HepG2 (cell line): ENCODE data around the gene CAMK2N2. TPM values are rescaled to one million over a fixed set of nuclear protein-coding genes. Genes with fewer than 3 reads are reported as not detected.

Experiments
- ATAC-seq: fragments of 200-7000 bp; cut with Tn5 transposase; 3 replicates; pipeline ENCODE4 v1.9.1; 2020; ENCODE audit warnings: mild to moderate bottlenecking, moderate library complexity
- BruUV-seq: library from RNA; stranded (reverse); fragments of 400-500 nt; replicated peaks from 2 replicates; lab custom pipeline; 2021; lab: Mats Ljungman, UMichigan
- CTCF ChIA-PET: fragments of 300-600 bp; formaldehyde crosslinking; extraction: SDS; loops from one replicate; lab custom pipeline; 2021; ENCODE audit warnings: low total read pairs, inconsistent platforms, low intra/inter-chr PET ratio; lab: Yijun Ruan, JAX
- POLR2A ChIA-PET: fragments of 350-600 bp; sonication (Branson Sonifier 250); formaldehyde crosslinking; loops from one replicate; lab custom pipeline; 2020; ENCODE audit warnings: antibody characterized with exemption, inconsistent platforms; lab: Yijun Ruan, JAX
- DNase-seq: peaks from one replicate; pipeline ENCODE4 v3.0.0-alpha.2; 2015; ENCODE audit warnings: low spot score
- FAIRE-seq: peaks from 3 replicates; lab custom pipeline; 2011; peaks lifted over from hg19 to GRCh38; lab: Jason Lieb, UNC
- H2AFZ ChIP-seq: one replicate; pipeline ENCODE4 v1.6.1; 2011; ENCODE audit warnings: low read length, inconsistent platforms
- H3K27ac ChIP-seq: fragments of 300-600 bp; 3 replicates; pipeline ENCODE4 v1.8.0; 2011; ENCODE audit warnings: mixed run types, mild to moderate bottlenecking, mixed read lengths, low read length, inconsistent platforms; ENCODE audit not compliant: insufficient read depth; ENCODE audit errors: extremely low read length
- H3K27me3 ChIP-seq, 2 experiments: fragments of 200-600 bp in 1 of 2; 2 replicates in 1 of 2; 3 replicates in 1 of 2; pipeline versions ENCODE4 v1.6.0 to v1.8.0; 2011; ENCODE audit warnings: low read length in 2 of 2, mild to moderate bottlenecking in 2 of 2, moderate library complexity in 2 of 2, inconsistent platforms in 1 of 2; ENCODE audit not compliant: insufficient read depth in 2 of 2, control insufficient read depth in 1 of 2
- H3K36me3 ChIP-seq, 2 experiments: fragments of 200-600 bp in 1 of 2; replicated peaks in 1 of 2; 2 replicates in 1 of 2; 3 replicates in 1 of 2; pipeline versions ENCODE4 v1.5.1 to v1.8.0; 2011; ENCODE audit warnings: low read length in 2 of 2, inconsistent platforms in 1 of 2; ENCODE audit not compliant: insufficient read depth in 2 of 2, control insufficient read depth in 1 of 2
- H3K4me1 ChIP-seq: 2 replicates; pipeline ENCODE4 v1.5.1; 2012; ENCODE audit warnings: low read length, inconsistent platforms; ENCODE audit not compliant: insufficient read depth
- H3K4me2 ChIP-seq: 2 replicates; pipeline ENCODE4 v1.6.0; 2011; ENCODE audit warnings: low read depth, low read length, inconsistent platforms
- H3K4me3 ChIP-seq, 3 experiments: fragments of 200-600 bp in 1 of 3; sonication (generic), shearing (Covaris generic) in 1 of 3; replicated peaks in 1 of 3; 2 replicates each; pipeline ENCODE4 v1.5.1; 2011 to 2016; ENCODE audit warnings: low read length in 3 of 3, inconsistent platforms in 2 of 3, low read depth in 2 of 3, mild to moderate bottlenecking in 2 of 3, control low read depth in 1 of 3, mixed read lengths in 1 of 3; ENCODE audit not compliant: insufficient read depth in 1 of 3
- H3K79me2 ChIP-seq: one replicate; pipeline ENCODE4 v1.6.1; 2011; ENCODE audit warnings: low read length, inconsistent platforms; ENCODE audit not compliant: insufficient read depth
- H3K9ac ChIP-seq: 2 replicates; pipeline ENCODE4 v1.6.0; 2011; ENCODE audit warnings: mild to moderate bottlenecking, low read depth, low read length, inconsistent platforms; ENCODE audit not compliant: insufficient read depth
- H3K9me3 ChIP-seq: 2 replicates; pipeline ENCODE4 v1.5.1; 2012; ENCODE audit warnings: mild to moderate bottlenecking, low read length
- H4K20me1 ChIP-seq: 2 replicates; pipeline ENCODE4 v1.6.0; 2011; ENCODE audit warnings: inconsistent platforms, mild to moderate bottlenecking, low read length, moderate library complexity; ENCODE audit not compliant: insufficient read depth
- CHCHD3 ChIP-seq: sonication (generic); formaldehyde crosslinking; IDR thresholded peaks from 2 replicates; pipeline ENCODE4 v1.8.0; 2022; ENCODE audit warnings: mild to moderate bottlenecking, missing genetic modification reagents, moderate library complexity
- YY1 ChIP-seq: IDR thresholded peaks from 2 replicates; pipeline ENCODE4 v1.6.1; 2011; ENCODE audit warnings: low read length, low read depth, moderate library complexity, mild to moderate bottlenecking; ENCODE audit not compliant: insufficient read depth, insufficient replicate concordance
- ZFX ChIP-seq: sonication (generic); formaldehyde crosslinking; IDR thresholded peaks from 2 replicates; pipeline ENCODE4 v1.4.0; 2020; ENCODE audit warnings: mild to moderate bottlenecking, low read depth, missing genetic modification reagents, moderate library complexity
- ZNF138 ChIP-seq: sonication (generic); formaldehyde crosslinking; IDR thresholded peaks from 2 replicates; pipeline ENCODE4 v1.5.0; 2020; ENCODE audit warnings: mild to moderate bottlenecking, low read depth, missing genetic modification reagents
- ZNF224 ChIP-seq: sonication (generic); formaldehyde crosslinking; IDR thresholded peaks from 2 replicates; pipeline ENCODE4 v1.5.0; 2020; ENCODE audit warnings: mild to moderate bottlenecking, missing genetic modification reagents
- ZNF317 ChIP-seq: sonication (generic); formaldehyde crosslinking; IDR thresholded peaks from 2 replicates; pipeline ENCODE4 v1.5.0; 2020; ENCODE audit warnings: mild to moderate bottlenecking, missing genetic modification reagents
- ZNF367 ChIP-seq: sonication (generic); formaldehyde crosslinking; IDR thresholded peaks from 2 replicates; pipeline ENCODE4 v1.4.0; 2020; ENCODE audit warnings: missing genetic modification reagents, borderline replicate concordance
- ZNF766 ChIP-seq: sonication (generic); formaldehyde crosslinking; IDR thresholded peaks from 2 replicates; pipeline ENCODE4 v1.5.0; 2020; ENCODE audit warnings: missing genetic modification reagents, borderline replicate concordance
- ZNF773 ChIP-seq: sonication (generic); formaldehyde crosslinking; IDR thresholded peaks from 2 replicates; pipeline ENCODE4 v1.4.0; 2020; ENCODE audit warnings: missing genetic modification reagents, borderline replicate concordance
- WGBS: methylation state at CpG from one replicate; pipeline ENCODE4 v1.1.6; 2017; ENCODE audit warnings: low lambda C conversion rate; 5-methylcytosine and 5-hydroxymethylcytosine counted together
- in situ Hi-C: cut with HindIII; loops from 2 replicates; pipeline ENCODE4 v1.10.0; 2017; ENCODE audit warnings: low pct_unique_long_range_greater_than_20kb; ENCODE audit not compliant: extremely low pct_ligation_motif_present
- intact Hi-C: fragments of 100-400 bp; cut with micrococcal nuclease; formaldehyde crosslinking; loops from one replicate; pipeline ENCODE4 v1.10.0; 2022; ENCODE audit not compliant: unreplicated experiment
- polyA plus RNA-seq, 8 experiments: library from polyadenylated mRNA; depleted of rRNA in 3 of 8; stranded (reverse) in 7 of 8; unstranded in 1 of 8; fragments of >200 nt; fragmentation: Illumina TruSeq in 4 of 8; extraction: Trizol in 4 of 8; gene quantifications; 2 replicates each; pipeline versions ENCODE4 v1.2.1 to v1.2.3, GENCODE V29; 2011 to 2016; ENCODE audit warnings: low read depth in 4 of 8, missing spikeins in 1 of 8, mixed read lengths in 1 of 8; ENCODE audit not compliant: insufficient read depth in 1 of 8
- total RNA-seq, 5 experiments: library from RNA; depleted of rRNA; stranded (reverse); fragments of >200 nt; fragmentation: Illumina TruSeq; extraction: Trizol; gene quantifications; 2 replicates each; pipeline ENCODE4 v1.2.3, GENCODE V29; 2016; ENCODE audit warnings: low read depth in 1 of 5
- TF ChIP-seq, protein P1 (sequence below): sonication (generic); formaldehyde crosslinking; IDR thresholded peaks from 2 replicates; pipeline ENCODE4 v1.4.0; 2020; ENCODE audit warnings: missing genetic modification reagents, borderline replicate concordance
- TF ChIP-seq, protein P2 (sequence below): sonication (generic); formaldehyde crosslinking; IDR thresholded peaks from 2 replicates; pipeline ENCODE4 v1.4.0; 2020; ENCODE audit warnings: missing genetic modification reagents
- TF ChIP-seq, protein P3 (sequence below): sonication (generic); formaldehyde crosslinking; IDR thresholded peaks from 2 replicates; pipeline ENCODE4 v1.5.1; 2020; ENCODE audit warnings: missing genetic modification reagents, mild to moderate bottlenecking, borderline replicate concordance
- TF ChIP-seq, protein P4 (sequence below): sonication (generic); formaldehyde crosslinking; IDR thresholded peaks from 2 replicates; pipeline ENCODE4 v1.5.0; 2020; ENCODE audit warnings: mild to moderate bottlenecking, low read depth, missing genetic modification reagents, borderline replicate concordance
- TF ChIP-seq, protein P5 (sequence below): sonication (generic); formaldehyde crosslinking; conservative IDR thresholded peaks from 2 replicates; pipeline ENCODE4 v1.4.0; 2020; ENCODE audit warnings: missing genetic modification reagents

CAMK2N2 gene
- total and polyA plus RNA-seq, 2 of the 13 experiments (the other 11 are each of a cell fraction or from before 2014, with no cell fraction given), result 0.12 to 0.27 TPM

DNA sequence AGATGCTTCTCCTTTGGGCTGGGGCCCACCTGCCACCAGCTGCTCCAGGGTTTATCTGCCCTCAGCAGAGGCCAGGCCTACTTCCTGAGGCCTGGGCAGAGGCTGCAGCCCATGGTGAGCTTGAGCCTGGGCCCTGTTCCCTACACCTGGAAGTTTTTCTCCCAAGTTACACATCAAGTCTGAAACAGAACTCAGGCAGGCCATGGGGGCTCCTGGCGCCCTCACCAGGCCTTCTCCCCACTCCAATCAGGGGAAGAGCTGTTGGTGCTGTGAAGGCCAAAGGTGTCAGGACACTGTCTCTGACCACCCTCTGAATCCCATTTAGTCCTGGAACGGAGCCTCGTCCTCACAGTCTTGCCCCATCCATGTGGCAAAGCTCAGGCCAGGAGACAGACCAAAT is 24.7 kb downstream of the CAMK2N2 start:
- DNase-seq, result no peak
- Histone ChIP-seq H3K4me3 (no peak overlapping the region), H4K20me1 (peaks cover 4% of the 10 kb centered on the region), H3K4me2 (no peak overlapping the region), H3K9ac (no peak overlapping the region), H3K4me1 (peaks cover 10% of the 10 kb centered on the region), H2AFZ (no peak overlapping the region), H3K27me3 (peaks cover 10 to 72% of the 10 kb centered on the region in 2 experiments; a peak in 4 of 5 replicates), H3K27ac (no peak overlapping the region), H3K36me3 (no peaks in the 10 kb centered on the region), H3K9me3 (no peaks in the 10 kb centered on the region), H3K79me2 (no peaks in the 10 kb centered on the region)
- no peak for ATAC-seq
- intact Hi-C loops (no loop called here), in situ Hi-C loops (no loop called here)
- 6% methylated on average over 2 of the region's 3 CpGs for WGBS
- POLR2A ChIA-PET, result no interaction called here
- FAIRE-seq, result no peak
- no TSS peak for BruUV-seq
- CTCF ChIA-PET, result no interaction called here
- no peak for TF ChIP-seq ZNF773
- TF ChIP-seq ZNF766 (CRISPR knock-in tag), result no peak
- TF ChIP-seq, protein P1, sequence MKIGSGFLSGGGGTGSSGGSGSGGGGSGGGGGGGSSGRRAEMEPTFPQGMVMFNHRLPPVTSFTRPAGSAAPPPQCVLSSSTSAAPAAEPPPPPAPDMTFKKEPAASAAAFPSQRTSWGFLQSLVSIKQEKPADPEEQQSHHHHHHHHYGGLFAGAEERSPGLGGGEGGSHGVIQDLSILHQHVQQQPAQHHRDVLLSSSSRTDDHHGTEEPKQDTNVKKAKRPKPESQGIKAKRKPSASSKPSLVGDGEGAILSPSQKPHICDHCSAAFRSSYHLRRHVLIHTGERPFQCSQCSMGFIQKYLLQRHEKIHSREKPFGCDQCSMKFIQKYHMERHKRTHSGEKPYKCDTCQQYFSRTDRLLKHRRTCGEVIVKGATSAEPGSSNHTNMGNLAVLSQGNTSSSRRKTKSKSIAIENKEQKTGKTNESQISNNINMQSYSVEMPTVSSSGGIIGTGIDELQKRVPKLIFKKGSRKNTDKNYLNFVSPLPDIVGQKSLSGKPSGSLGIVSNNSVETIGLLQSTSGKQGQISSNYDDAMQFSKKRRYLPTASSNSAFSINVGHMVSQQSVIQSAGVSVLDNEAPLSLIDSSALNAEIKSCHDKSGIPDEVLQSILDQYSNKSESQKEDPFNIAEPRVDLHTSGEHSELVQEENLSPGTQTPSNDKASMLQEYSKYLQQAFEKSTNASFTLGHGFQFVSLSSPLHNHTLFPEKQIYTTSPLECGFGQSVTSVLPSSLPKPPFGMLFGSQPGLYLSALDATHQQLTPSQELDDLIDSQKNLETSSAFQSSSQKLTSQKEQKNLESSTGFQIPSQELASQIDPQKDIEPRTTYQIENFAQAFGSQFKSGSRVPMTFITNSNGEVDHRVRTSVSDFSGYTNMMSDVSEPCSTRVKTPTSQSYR (CRISPR knock-in tag), result no peak
- TF ChIP-seq, protein P2, sequence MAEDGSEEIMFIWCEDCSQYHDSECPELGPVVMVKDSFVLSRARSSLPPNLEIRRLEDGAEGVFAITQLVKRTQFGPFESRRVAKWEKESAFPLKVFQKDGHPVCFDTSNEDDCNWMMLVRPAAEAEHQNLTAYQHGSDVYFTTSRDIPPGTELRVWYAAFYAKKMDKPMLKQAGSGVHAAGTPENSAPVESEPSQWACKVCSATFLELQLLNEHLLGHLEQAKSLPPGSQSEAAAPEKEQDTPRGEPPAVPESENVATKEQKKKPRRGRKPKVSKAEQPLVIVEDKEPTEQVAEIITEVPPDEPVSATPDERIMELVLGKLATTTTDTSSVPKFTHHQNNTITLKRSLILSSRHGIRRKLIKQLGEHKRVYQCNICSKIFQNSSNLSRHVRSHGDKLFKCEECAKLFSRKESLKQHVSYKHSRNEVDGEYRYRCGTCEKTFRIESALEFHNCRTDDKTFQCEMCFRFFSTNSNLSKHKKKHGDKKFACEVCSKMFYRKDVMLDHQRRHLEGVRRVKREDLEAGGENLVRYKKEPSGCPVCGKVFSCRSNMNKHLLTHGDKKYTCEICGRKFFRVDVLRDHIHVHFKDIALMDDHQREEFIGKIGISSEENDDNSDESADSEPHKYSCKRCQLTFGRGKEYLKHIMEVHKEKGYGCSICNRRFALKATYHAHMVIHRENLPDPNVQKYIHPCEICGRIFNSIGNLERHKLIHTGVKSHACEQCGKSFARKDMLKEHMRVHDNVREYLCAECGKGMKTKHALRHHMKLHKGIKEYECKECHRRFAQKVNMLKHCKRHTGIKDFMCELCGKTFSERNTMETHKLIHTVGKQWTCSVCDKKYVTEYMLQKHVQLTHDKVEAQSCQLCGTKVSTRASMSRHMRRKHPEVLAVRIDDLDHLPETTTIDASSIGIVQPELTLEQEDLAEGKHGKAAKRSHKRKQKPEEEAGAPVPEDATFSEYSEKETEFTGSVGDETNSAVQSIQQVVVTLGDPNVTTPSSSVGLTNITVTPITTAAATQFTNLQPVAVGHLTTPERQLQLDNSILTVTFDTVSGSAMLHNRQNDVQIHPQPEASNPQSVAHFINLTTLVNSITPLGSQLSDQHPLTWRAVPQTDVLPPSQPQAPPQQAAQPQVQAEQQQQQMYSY, result no peak
- TF ChIP-seq ZNF317 (CRISPR knock-in tag), result no peak
- no peak for TF ChIP-seq ZFX (CRISPR knock-in tag)
- no peak for TF ChIP-seq ZNF224 (CRISPR knock-in tag)
- no peak for TF ChIP-seq CHCHD3
- no peak for TF ChIP-seq YY1
- TF ChIP-seq, protein P3, sequence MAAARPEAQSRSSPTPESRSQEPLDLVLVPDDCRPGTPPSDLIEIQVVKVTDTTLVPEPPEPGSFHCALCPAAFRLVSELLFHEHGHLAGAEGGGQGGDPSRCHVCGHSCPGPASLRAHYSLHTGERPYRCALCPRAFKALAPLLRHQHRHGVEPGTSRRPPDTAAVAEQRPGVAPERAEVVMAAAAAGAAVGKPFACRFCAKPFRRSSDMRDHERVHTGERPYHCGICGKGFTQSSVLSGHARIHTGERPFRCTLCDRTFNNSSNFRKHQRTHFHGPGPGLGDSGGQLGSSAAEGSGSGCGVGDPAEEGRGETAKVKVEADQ, result no peak
- TF ChIP-seq ZNF367, result no peak
- TF ChIP-seq ZNF138 (CRISPR knock-in tag), result no peak
- TF ChIP-seq, protein P4, sequence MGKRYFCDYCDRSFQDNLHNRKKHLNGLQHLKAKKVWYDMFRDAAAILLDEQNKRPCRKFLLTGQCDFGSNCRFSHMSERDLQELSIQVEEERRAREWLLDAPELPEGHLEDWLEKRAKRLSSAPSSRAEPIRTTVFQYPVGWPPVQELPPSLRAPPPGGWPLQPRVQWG (CRISPR knock-in tag), result no peak
- TF ChIP-seq, protein P5, sequence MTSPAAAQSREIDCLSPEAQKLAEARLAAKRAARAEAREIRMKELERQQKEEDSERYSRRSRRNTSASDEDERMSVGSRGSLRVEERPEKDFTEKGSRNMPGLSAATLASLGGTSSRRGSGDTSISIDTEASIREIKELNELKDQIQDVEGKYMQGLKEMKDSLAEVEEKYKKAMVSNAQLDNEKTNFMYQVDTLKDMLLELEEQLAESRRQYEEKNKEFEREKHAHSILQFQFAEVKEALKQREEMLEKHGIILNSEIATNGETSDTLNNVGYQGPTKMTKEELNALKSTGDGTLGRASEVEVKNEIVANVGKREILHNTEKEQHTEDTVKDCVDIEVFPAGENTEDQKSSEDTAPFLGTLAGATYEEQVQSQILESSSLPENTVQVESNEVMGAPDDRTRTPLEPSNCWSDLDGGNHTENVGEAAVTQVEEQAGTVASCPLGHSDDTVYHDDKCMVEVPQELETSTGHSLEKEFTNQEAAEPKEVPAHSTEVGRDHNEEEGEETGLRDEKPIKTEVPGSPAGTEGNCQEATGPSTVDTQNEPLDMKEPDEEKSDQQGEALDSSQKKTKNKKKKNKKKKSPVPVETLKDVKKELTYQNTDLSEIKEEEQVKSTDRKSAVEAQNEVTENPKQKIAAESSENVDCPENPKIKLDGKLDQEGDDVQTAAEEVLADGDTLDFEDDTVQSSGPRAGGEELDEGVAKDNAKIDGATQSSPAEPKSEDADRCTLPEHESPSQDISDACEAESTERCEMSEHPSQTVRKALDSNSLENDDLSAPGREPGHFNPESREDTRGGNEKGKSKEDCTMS, result no peak
